Kidney (tissue), 22 donors: Measurements from ENCODE around the gene ITPK1. TPM values are rescaled to one million over a fixed set of nuclear protein-coding genes. Genes with fewer than 3 reads are reported as not detected.

ENCODE experiments used
- DNase-seq, 5 donors: peaks; one replicate each; pipeline ENCODE4 v3.0.0-alpha.2; 2013 to 2020
- FAIRE-seq: peaks from 2 replicates; lab custom pipeline; 2012; peaks lifted over from hg19 to GRCh38; lab: Jason Lieb, UNC
- H3K27ac ChIP-seq, 2 donors: one replicate each; pipeline ENCODE4 v1.7.0; 2013; ENCODE audit warnings: low read depth in 2 of 2, low read length in 2 of 2, inconsistent platforms in 1 of 2
- H3K27me3 ChIP-seq: one replicate; pipeline ENCODE4 v1.7.1; 2013; ENCODE audit warnings: low read length, inconsistent platforms; ENCODE audit not compliant: control insufficient read depth, insufficient read depth
- H3K36me3 ChIP-seq, 3 donors: one replicate each; pipeline versions ENCODE4 v1.7.0 to v1.7.1; 2013; ENCODE audit warnings: low read length in 3 of 3, control low read depth in 1 of 3, inconsistent platforms in 1 of 3; ENCODE audit not compliant: insufficient read depth in 3 of 3, control insufficient read depth in 2 of 3
- H3K4me1 ChIP-seq, 3 donors: one replicate each; pipeline versions ENCODE4 v1.7.0 to v1.7.1; 2013; ENCODE audit warnings: low read length in 3 of 3, inconsistent platforms in 1 of 3, low read depth in 1 of 3; ENCODE audit not compliant: control insufficient read depth in 2 of 3, insufficient read depth in 2 of 3
- H3K4me3 ChIP-seq, 3 donors: one replicate each; pipeline versions ENCODE4 v1.7.0 to v1.8.1; 2013; ENCODE audit warnings: low read length in 3 of 3, control low read depth in 1 of 3, inconsistent platforms in 1 of 3
- H3K9ac ChIP-seq, 3 donors: one replicate each; pipeline versions ENCODE4 v1.7.0 to v1.7.1; 2013; ENCODE audit warnings: low read length in 3 of 3, control low read depth in 1 of 3, inconsistent platforms in 1 of 3
- H3K9me3 ChIP-seq, 3 donors: one replicate each; pipeline versions ENCODE4 v1.7.0 to v1.7.1; 2013; ENCODE audit warnings: low read length in 3 of 3, control low read depth in 1 of 3, inconsistent platforms in 1 of 3; ENCODE audit not compliant: control insufficient read depth in 2 of 3, insufficient read depth in 1 of 3
- intact Hi-C: fragments of 100-400 bp; cut with DNase I; formaldehyde crosslinking; loops from one replicate; pipeline ENCODE4 v1.11.1; 2022
- long read RNA-seq, 10 donors: library from polyadenylated mRNA in 1 of 10; unstranded in 1 of 10; transcript quantifications; one replicate each; pipeline ENCODE4 v2.0.0 and lab custom pipeline, GENCODE V29; 2021 to 2026
- polyA plus RNA-seq: library from polyadenylated mRNA; stranded (reverse); fragments of 350-450 nt; fragmentation: Illumina TruSeq; extraction: RNeasy Lipid Tissue Mini Kit (QIAGEN cat#74804); gene quantifications from one replicate; pipeline ENCODE4 v1.2.3, GENCODE V29; 2014; ENCODE audit warnings: low read depth, low replicate concordance; ENCODE audit not compliant: insufficient read depth
- total RNA-seq: library from RNA; stranded (reverse); fragmentation: NEBNext Ultra II Directional; extraction: Animal tissue kit (Norgen Biotek cat#: 25700); gene quantifications from one replicate; pipeline ENCODE4 v1.2.1, GENCODE V29; 2021
- TF ChIP-seq, protein P1 (sequence below): IDR thresholded peaks from 3 replicates; pipeline ENCODE4 v1.5.1; 2012; ENCODE audit warnings: mild to moderate bottlenecking, moderate library complexity, borderline replicate concordance; ENCODE audit not compliant: insufficient read depth; ENCODE audit errors: extremely low read depth
- donor health status: control.
- donor health status: control.
- donor health status: control.
- donor health status: control.
- donor health status: control.
- donor health status: DM: yes; HTN: yes; CAD: no.
- donor health status: Normal renal cell carcinoma (clear cell type).

The ITPK1 gene
- total RNA-seq: 92.0 TPM
- 43.6 TPM for polyA plus RNA-seq
- long read RNA-seq, donor 1, full-length matches to known transcripts: 3 of 15 reads
- long read RNA-seq, donor 1, partial matches to known transcripts: 12 of 15 reads
- long read RNA-seq, donor 1, other reads (novel, unspliced or antisense): 0 of 15 reads
- long read RNA-seq, donor 2: 0 reads
- long read RNA-seq, donor 3, full-length matches to known transcripts: 2 of 2 reads
- long read RNA-seq, donor 3, partial matches to known transcripts: 0 of 2 reads
- long read RNA-seq, donor 3, other reads (novel, unspliced or antisense): 0 of 2 reads
- long read RNA-seq, donor 4: 0 reads
- long read RNA-seq, donor 5: 0 reads
- long read RNA-seq, donor 6, full-length matches to known transcripts: 1 of 1 reads
- long read RNA-seq, donor 6, partial matches to known transcripts: 0 of 1 reads
- long read RNA-seq, donor 6, other reads (novel, unspliced or antisense): 0 of 1 reads
- long read RNA-seq, donor 7, full-length matches to known transcripts: 37 of 97 reads
- long read RNA-seq, donor 7, partial matches to known transcripts: 20 of 97 reads
- long read RNA-seq, donor 7, other reads (novel, unspliced or antisense): 40 of 97 reads
- long read RNA-seq, donor 8, full-length matches to known transcripts: 1 of 1 reads
- long read RNA-seq, donor 8, partial matches to known transcripts: 0 of 1 reads
- long read RNA-seq, donor 8, other reads (novel, unspliced or antisense): 0 of 1 reads
- long read RNA-seq, donor 9, full-length matches to known transcripts: 1 of 1 reads
- long read RNA-seq, donor 9, partial matches to known transcripts: 0 of 1 reads
- long read RNA-seq, donor 9, other reads (novel, unspliced or antisense): 0 of 1 reads
- long read RNA-seq, donor 10, full-length matches to known transcripts: 3 of 3 reads
- long read RNA-seq, donor 10, partial matches to known transcripts: 0 of 3 reads
- long read RNA-seq, donor 10, other reads (novel, unspliced or antisense): 0 of 3 reads

DNA sequence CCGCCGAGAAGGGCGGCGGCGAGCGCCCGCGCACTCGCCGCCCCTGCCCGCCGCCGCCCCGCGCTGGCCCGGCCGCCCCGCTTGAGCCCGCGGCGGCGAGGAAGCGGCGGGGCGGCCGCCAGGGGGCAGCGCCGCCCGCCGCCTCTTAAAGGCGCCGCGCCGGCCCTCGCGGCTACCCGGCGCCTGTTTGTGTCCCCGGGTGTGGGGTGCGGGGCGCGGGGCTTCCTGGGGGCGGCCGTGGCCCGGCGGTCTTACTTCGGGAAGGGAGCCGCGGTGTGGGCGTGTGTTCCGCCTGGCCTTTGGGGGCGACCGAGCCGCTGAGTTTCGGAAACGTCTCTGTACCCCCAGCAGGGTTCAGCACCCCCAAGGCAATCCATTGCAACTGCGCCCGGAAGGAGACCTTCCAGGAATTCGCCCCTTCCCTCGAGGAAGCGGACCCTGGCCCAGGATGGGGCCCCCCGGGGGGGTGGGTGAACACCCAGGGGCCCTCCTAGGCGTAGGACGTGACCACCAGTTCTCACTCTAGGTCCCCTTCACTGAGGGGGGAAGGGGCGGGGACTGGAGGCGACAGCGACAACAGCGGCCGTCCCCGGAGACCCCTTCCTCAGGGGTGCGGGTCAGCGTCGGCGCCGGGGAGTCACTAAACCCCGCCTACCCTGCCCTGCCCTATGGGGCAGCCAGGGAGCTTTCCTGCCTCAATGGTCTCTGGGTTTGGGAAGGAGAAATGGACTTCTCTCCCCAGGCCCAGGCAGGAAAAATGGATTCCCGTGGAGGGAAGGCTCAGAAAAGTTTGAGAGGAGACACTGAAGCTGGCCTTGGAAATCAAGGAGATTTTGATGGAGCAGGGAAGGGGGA is at the start of gene ITPK1:
ITPK1 (minus strand) TSS at position 105 of the 855 bp plus-strand sequence. CDS start 762 bp downstream, outside the sequence.
- FAIRE-seq (no peak), DNase-seq (peak; percentile 55 to 90 (median 84))
- TF ChIP-seq, protein P1, sequence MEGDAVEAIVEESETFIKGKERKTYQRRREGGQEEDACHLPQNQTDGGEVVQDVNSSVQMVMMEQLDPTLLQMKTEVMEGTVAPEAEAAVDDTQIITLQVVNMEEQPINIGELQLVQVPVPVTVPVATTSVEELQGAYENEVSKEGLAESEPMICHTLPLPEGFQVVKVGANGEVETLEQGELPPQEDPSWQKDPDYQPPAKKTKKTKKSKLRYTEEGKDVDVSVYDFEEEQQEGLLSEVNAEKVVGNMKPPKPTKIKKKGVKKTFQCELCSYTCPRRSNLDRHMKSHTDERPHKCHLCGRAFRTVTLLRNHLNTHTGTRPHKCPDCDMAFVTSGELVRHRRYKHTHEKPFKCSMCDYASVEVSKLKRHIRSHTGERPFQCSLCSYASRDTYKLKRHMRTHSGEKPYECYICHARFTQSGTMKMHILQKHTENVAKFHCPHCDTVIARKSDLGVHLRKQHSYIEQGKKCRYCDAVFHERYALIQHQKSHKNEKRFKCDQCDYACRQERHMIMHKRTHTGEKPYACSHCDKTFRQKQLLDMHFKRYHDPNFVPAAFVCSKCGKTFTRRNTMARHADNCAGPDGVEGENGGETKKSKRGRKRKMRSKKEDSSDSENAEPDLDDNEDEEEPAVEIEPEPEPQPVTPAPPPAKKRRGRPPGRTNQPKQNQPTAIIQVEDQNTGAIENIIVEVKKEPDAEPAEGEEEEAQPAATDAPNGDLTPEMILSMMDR: no peak
- Histone ChIP-seq H3K9me3 (no peaks in the 10 kb centered on the region), H3K27me3 (no peaks in the 10 kb centered on the region), H3K4me3 (peak within 1 kb of the TSS; percentile 68 to 84 (median 71)), H3K36me3 (no peaks in the 10 kb centered on the region), H3K27ac (peak within 1 kb of the TSS; percentile 92 to 96), H3K4me1 (peaks cover 0 to 22% (median 15%) of the 10 kb centered on the region in 3 donors), H3K9ac (peak within 1 kb of the TSS; percentile 23 to 89 (median 74))
- intact Hi-C loops: no loop called here

DNA sequence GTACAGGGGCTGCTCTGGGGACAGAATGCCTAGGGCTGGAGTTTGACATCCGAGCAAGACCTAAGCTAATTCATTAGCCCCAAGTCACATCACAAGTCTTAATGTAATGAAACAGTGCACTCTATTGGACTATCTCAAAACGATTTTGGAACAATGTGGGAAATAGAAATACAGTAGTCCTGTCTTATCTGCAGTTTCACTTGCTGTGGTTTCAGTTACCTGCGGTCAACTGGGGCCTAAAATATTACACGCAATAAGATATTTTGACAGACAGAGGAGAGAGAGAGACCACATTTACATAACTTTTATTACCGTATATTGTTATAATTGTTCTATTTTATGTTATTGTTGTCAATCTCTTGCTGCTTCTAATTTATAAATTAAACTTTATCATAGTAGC is 47.8 kb upstream of the ITPK1 start:
- no peak for FAIRE-seq

DNA sequence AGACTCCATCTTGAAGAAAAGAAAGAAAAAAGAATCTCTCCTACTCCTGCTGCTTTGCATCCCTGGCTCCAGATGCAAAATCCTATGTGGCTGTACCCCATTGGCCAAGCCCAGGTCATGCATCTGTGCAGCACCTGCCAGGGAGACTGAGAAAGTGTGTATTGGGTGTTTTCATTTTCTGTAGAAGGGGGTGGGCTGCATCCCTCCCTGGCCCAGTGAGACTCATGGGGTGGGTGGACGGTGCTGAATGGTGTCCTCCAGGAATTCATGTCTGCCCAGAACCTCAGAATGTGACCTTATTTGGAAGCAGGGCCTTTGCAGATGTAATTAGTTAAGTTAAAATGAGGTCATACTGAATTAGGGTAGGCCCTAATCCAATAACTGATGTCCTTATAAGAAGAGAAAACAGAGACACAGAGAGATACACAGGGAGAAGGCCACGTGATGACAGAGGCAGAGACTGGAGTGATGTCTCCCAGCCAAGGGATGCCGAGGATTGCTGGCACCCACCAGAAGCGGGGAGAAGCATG is 45.8 kb upstream of the ITPK1 start:
- Histone ChIP-seq H3K27ac (no peak overlapping the region), H3K9ac (no peak overlapping the region), H3K9me3 (no peaks in the 10 kb centered on the region), H3K27me3 (no peaks in the 10 kb centered on the region), H3K36me3 (no peaks in the 10 kb centered on the region), H3K4me3 (no peak overlapping the region), H3K4me1 (peaks cover 0 to 5% (median 0%) of the 10 kb centered on the region in 3 donors)
- DNase-seq: no peak
- intact Hi-C loops: no loop called here
- TF ChIP-seq, protein P1: no peak
- no peak for FAIRE-seq

More for the DNA sequence above, 47.8 kb upstream of the ITPK1 start:
- DNase-seq: no peak
- TF ChIP-seq, protein P1: no peak
- Histone ChIP-seq H3K36me3 (no peaks in the 10 kb centered on the region), H3K9me3 (no peaks in the 10 kb centered on the region), H3K4me3 (no peak overlapping the region), H3K4me1 (peaks cover 0 to 5% (median 0%) of the 10 kb centered on the region in 3 donors), H3K27ac (no peak overlapping the region), H3K9ac (no peak overlapping the region), H3K27me3 (no peaks in the 10 kb centered on the region)
- intact Hi-C loops: no loop called here
